NCI-H345 treated with DMSO at 0.1 percent for 48 hours (cell line): ENCODE results near the gene SERF2.
"Not testable (repeated sequence)": the region's sequence is repeated elsewhere in the genome, so short reads cannot be mapped to it uniquely, and the experiment has no call there.

ENCODE experiments used
- DNase-seq: peaks from one replicate; lab custom pipeline; 2025; ENCODE audit not compliant: unreplicated experiment; lab: John Stamatoyannopoulos, UW

The SERF2 gene

GRCh38 chr15:43792761-43793476 lies 799 bp downstream of the SERF2 start:
- DNase-seq, result no peak

- DNase-seq, result no peak
Observed at GRCh38 chr15:43793647-43794046, 1.5 kb downstream of the SERF2 start.

GRCh38 chr15:43794269-43795037 lies 2.3 kb downstream of the SERF2 start:
- DNase-seq, result no peak

GRCh38 chr15:43795197-43795596 lies 3.1 kb downstream of the SERF2 start:
- DNase-seq, result no peak

- no peak for DNase-seq
Observed at GRCh38 chr15:43795997-43796396, 3.9 kb downstream of the SERF2 start.

- no peak for DNase-seq
Observed at GRCh38 chr15:43796566-43796965, 4.4 kb downstream of the SERF2 start.

GRCh38 chr15:43799209-43799944 lies 7.3 kb downstream of the SERF2 start:
- peak; percentile 44 for DNase-seq

GRCh38 chr15:43799945-43800285 lies 7.8 kb downstream of the SERF2 start, which contains the start of gene SERINC4:
TSS of gene SERINC4 (minus strand) at chr15:43800220. CDS start at chr15:43799986, 234 bp downstream.
- DNase-seq, result no peak

- DNase-seq, result peak; percentile 46
Observed at GRCh38 chr15:43800286-43801141, 8.4 kb downstream of the SERF2 start, which contains the start of gene HYPK. TSS of gene HYPK (plus strand) at chr15:43800599. CDS start at chr15:43800623, 24 bp downstream.

GRCh38 chr15:43802676-43803075 lies 10.6 kb downstream of the SERF2 start:
- not testable (repeated sequence) for DNase-seq

- DNase-seq, result no peak
Observed at GRCh38 chr15:43808435-43808950, 16.4 kb downstream of the SERF2 start.

- DNase-seq, result no peak
Observed at GRCh38 chr15:43808960-43809678, 17.0 kb downstream of the SERF2 start.

- DNase-seq, result not testable (repeated sequence)
Observed at GRCh38 chr15:43815064-43815463, 22.9 kb downstream of the SERF2 start.

- DNase-seq, result no peak
Observed at GRCh38 chr15:43821505-43821904, 29.4 kb downstream of the SERF2 start.

- DNase-seq, result peak; percentile 86
Observed at GRCh38 chr15:43824302-43825246, 32.5 kb downstream of the SERF2 start, which contains the start of gene MFAP1. TSS of gene MFAP1 (minus strand) at chr15:43824690. CDS start at chr15:43824569, 121 bp downstream.

GRCh38 chr15:43825305-43825704 lies 33.2 kb downstream of the SERF2 start:
- DNase-seq, result not testable (repeated sequence)

GRCh38 chr15:43826029-43826507 lies 33.9 kb downstream of the SERF2 start:
- no peak for DNase-seq
